GM12878 (cell line): ENCODE results near the gene TSPAN15. TPM values are rescaled to one million over a fixed set of nuclear protein-coding genes. Genes with fewer than 3 reads are reported as not detected.

Experiments used
- BHLHE40 ChIP-seq, 2 experiments: fragments of 450-650 bp in 1 of 2; IDR thresholded peaks; 2 replicates each; pipeline ENCODE4 v1.6.1; 2011 to 2017; ENCODE audit warnings: low read depth in 2 of 2, borderline replicate concordance in 1 of 2, improper control_type of control experiment in 1 of 2, low read length in 1 of 2, mild to moderate bottlenecking in 1 of 2
- CBFB ChIP-seq: IDR thresholded peaks from 2 replicates; pipeline ENCODE4 v1.6.1; 2016; ENCODE audit warnings: antibody characterized with exemption, low read depth
- EZH2 ChIP-seq: IDR thresholded peaks from 2 replicates; pipeline ENCODE4 v1.6.1; 2012; ENCODE audit warnings: low read depth, mild to moderate bottlenecking, control low read depth, inconsistent platforms, low read length, borderline replicate concordance; ENCODE audit not compliant: control insufficient read depth
- FOS ChIP-seq: IDR thresholded peaks from 3 replicates; pipeline ENCODE4 v1.6.1; 2011; ENCODE audit warnings: borderline replicate concordance; ENCODE audit not compliant: insufficient read length; ENCODE audit errors: extremely low read depth
- HDGF ChIP-seq: fragments of 450-650 bp; IDR thresholded peaks from 2 replicates; pipeline ENCODE4 v1.6.1; 2016; ENCODE audit warnings: antibody characterized with exemption
- IKZF1 ChIP-seq: fragments of 450-650 bp; conservative IDR thresholded peaks from 2 replicates; pipeline ENCODE4 v1.6.1; 2017; ENCODE audit warnings: antibody characterized with exemption, mild to moderate bottlenecking
- IKZF2 ChIP-seq, 2 experiments: fragments of 450-650 bp; IDR thresholded peaks; 2 replicates each; pipeline ENCODE4 v1.6.1; 2017; ENCODE audit warnings: mild to moderate bottlenecking in 2 of 2, moderate library complexity in 2 of 2
- JUND ChIP-seq: IDR thresholded peaks from 2 replicates; pipeline ENCODE4 v1.6.1; 2012; ENCODE audit warnings: low read depth, mild to moderate bottlenecking, low read length, improper control_type of control experiment, moderate library complexity
- NFIC ChIP-seq: IDR thresholded peaks from 2 replicates; pipeline ENCODE4 v1.6.1; 2012; ENCODE audit warnings: low read depth, mild to moderate bottlenecking, inconsistent platforms, low read length, moderate library complexity
- NR2C1 ChIP-seq: fragments of 450-650 bp; IDR thresholded peaks from 2 replicates; pipeline ENCODE4 v1.6.1; 2017; ENCODE audit warnings: antibody characterized with exemption, mild to moderate bottlenecking, moderate library complexity
- NR2C2 ChIP-seq: IDR thresholded peaks from 2 replicates; pipeline ENCODE4 v1.6.1; 2011; ENCODE audit warnings: borderline replicate concordance, low read depth; ENCODE audit not compliant: control insufficient read depth, insufficient read length
- SMC3 ChIP-seq: IDR thresholded peaks from 2 replicates; pipeline ENCODE4 v1.6.1; 2011; ENCODE audit warnings: low read length, improper control_type of control experiment, borderline replicate concordance
- ZZZ3 ChIP-seq: IDR thresholded peaks from 2 replicates; pipeline ENCODE4 v1.6.1; 2011; ENCODE audit warnings: low read depth; ENCODE audit not compliant: control insufficient read depth, insufficient read length
- polyA plus RNA-seq, 11 experiments: library from polyadenylated mRNA; depleted of rRNA in 4 of 11; unstranded in 6 of 11; stranded (reverse) in 5 of 11; fragments of >200 nt; fragmentation: Nextera tagmentation in 4 of 11; fragmentation: Illumina TruSeq in 1 of 11; extraction: Ambion mirVana in 4 of 11; extraction: Trizol in 1 of 11; gene quantifications; 1 replicate in 1 of 11; 2 replicates in 10 of 11; pipeline versions ENCODE4 v1.2.1 to v1.2.3, GENCODE V29; 2011 to 2016; ENCODE audit warnings: inconsistent platforms in 2 of 11, missing spikeins in 2 of 11, low read depth in 1 of 11
- total RNA-seq, 4 experiments: library from RNA; depleted of rRNA in 3 of 4; stranded (reverse); fragments of >200 nt in 3 of 4; fragmentation: Illumina TruSeq in 1 of 4; extraction: Trizol in 1 of 4; gene quantifications; 2 replicates each; pipeline versions ENCODE4 v1.2.1 to v1.2.3, GENCODE V29; 2013 to 2021
- TF ChIP-seq, protein P1 (sequence below), 3 experiments: IDR thresholded peaks in 2 of 3; conservative IDR thresholded peaks in 1 of 3; 2 replicates each; pipeline ENCODE4 v1.5.1; 2011; ENCODE audit warnings: low read depth in 3 of 3, low read length in 3 of 3, mild to moderate bottlenecking in 3 of 3, control low read depth in 2 of 3, moderate library complexity in 2 of 3, inconsistent platforms in 1 of 3, mixed read lengths in 1 of 3; ENCODE audit not compliant: control insufficient read depth in 2 of 3, insufficient read depth in 1 of 3; ENCODE audit errors: extremely low read depth in 1 of 3
- TF ChIP-seq, protein P2 (sequence below): IDR thresholded peaks from 2 replicates; pipeline ENCODE4 v1.6.1; 2011; ENCODE audit warnings: mild to moderate bottlenecking, low read depth, low read length, moderate library complexity; ENCODE audit not compliant: insufficient replicate concordance

Gene TSPAN15
- total and polyA plus RNA-seq, 10 of the 15 experiments (the other 5 are each of a cell fraction or from before 2014, with no cell fraction given) = 1.3 to 8.5 (median 2.4) TPM; not detected in 2

DNA sequence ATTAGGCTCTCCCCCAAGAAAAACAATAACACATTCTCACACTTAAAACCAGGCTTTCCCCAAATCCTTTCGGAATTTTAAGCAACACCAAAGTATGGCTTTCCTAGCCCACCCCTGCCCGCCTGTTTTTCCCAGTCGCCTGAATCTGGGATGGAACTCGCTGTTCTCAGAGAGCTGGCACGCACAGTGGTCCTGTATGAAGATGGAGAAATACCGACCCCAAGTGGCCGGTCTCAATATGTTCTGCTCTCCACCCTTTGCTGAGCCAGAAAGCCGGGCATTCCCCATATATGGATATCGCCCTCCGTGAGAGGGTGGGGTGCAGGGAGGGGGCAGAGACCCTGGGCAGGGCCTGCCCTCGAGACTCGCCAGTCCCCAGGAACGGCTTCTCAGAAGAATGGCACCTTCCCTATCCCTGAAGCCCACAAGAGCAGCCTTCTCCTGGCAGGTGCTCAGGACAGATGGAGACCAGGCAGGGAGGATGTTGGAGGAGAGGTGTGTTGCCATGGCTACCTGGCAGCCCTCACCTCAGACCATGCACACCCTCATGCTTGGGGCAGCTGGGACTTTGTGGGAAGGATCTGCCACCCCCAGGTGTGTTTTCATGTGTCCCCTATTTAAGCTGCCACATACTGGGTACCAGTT is 37.9 kb upstream of the TSPAN15 start (continued):
- TF ChIP-seq, protein P1, sequence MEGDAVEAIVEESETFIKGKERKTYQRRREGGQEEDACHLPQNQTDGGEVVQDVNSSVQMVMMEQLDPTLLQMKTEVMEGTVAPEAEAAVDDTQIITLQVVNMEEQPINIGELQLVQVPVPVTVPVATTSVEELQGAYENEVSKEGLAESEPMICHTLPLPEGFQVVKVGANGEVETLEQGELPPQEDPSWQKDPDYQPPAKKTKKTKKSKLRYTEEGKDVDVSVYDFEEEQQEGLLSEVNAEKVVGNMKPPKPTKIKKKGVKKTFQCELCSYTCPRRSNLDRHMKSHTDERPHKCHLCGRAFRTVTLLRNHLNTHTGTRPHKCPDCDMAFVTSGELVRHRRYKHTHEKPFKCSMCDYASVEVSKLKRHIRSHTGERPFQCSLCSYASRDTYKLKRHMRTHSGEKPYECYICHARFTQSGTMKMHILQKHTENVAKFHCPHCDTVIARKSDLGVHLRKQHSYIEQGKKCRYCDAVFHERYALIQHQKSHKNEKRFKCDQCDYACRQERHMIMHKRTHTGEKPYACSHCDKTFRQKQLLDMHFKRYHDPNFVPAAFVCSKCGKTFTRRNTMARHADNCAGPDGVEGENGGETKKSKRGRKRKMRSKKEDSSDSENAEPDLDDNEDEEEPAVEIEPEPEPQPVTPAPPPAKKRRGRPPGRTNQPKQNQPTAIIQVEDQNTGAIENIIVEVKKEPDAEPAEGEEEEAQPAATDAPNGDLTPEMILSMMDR (IDR thresholded peaks at IDR 0.05 in 2 of 3, conservative IDR thresholded peaks at IDR 0.05 in 1 of 3; ENCODE audit: control insufficient read depth in 2 of 3, extremely low read depth in 1 of 3, insufficient read depth in 1 of 3, low read depth in 3 of 3, low read length in 3 of 3) = peak; percentile 61 to 72 (median 64)
- TF ChIP-seq IKZF2 (IDR thresholded peaks at IDR 0.05) = peak; percentile 22 to 23; a peak in 1 of 4 replicates
- no peak for TF ChIP-seq NR2C2
- peak; percentile 32 for TF ChIP-seq IKZF1
- TF ChIP-seq FOS = no peak
- TF ChIP-seq NR2C1 = no peak
- TF ChIP-seq BHLHE40 (IDR thresholded peaks at IDR 0.05; ENCODE audit: borderline replicate concordance in 1 of 2, low read depth in 2 of 2, low read length in 1 of 2) = no peak
- TF ChIP-seq CBFB = no peak
- no peak for TF ChIP-seq HDGF
- TF ChIP-seq JUND = no peak
- TF ChIP-seq NFIC = no peak
- TF ChIP-seq ZZZ3 = no peak
- no peak for TF ChIP-seq EZH2
- TF ChIP-seq SMC3 = peak; percentile 29; the same call in 1 of the 2 replicates
- TF ChIP-seq, protein P2, sequence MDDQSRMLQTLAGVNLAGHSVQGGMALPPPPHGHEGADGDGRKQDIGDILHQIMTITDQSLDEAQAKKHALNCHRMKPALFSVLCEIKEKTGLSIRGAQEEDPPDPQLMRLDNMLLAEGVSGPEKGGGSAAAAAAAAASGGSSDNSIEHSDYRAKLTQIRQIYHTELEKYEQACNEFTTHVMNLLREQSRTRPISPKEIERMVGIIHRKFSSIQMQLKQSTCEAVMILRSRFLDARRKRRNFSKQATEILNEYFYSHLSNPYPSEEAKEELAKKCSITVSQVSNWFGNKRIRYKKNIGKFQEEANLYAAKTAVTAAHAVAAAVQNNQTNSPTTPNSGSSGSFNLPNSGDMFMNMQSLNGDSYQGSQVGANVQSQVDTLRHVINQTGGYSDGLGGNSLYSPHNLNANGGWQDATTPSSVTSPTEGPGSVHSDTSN = no peak
- TF ChIP-seq, all 136 proteins: peak for 6
